Left hindlimb (tissue), 1 donor: ENCODE measurements around the gene TCEAL8.

Source experiments
- DNase-seq: peaks from one replicate; pipeline ENCODE4 v3.0.0-alpha.2; 2018

TCEAL8 gene

DNA sequence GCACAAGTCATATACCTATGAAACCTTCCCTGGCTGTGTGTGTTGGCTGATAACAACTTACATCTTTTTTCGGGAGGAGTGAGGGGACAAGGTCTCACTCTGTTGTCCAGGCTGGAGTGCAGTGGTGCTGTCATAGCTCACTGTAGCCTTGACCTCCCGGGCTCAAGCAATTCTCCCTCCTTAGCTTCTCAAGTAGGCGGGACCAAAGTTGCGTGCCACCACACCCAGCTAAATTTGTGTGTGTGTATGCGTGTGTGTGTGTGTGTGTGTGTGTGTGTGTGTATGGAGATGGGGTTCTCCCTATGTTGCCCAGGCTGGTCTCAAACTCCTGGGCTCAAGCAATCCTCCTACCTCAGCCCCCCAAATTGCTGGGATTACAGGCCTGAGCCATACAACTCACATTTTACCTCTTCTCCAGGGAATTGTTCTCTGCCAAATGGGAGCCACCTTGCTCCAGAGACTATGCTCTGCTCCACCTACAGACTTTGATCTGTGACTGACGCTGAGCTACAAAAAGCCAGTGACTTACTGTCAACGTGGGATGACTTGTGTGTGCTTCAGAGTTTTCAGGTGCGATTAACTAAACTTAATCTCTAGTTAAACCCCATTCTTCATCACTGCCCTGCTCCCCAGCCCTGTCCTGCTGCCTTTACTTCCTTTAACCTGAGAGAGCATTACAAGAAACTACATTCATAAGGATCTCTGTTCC lies 42.1 kb downstream of the TCEAL8 start:
- no peak for DNase-seq

GRCh38 chrX:103211012-103211715 lies 43.8 kb downstream of the TCEAL8 start:
- DNase-seq, result no peak

DNA sequence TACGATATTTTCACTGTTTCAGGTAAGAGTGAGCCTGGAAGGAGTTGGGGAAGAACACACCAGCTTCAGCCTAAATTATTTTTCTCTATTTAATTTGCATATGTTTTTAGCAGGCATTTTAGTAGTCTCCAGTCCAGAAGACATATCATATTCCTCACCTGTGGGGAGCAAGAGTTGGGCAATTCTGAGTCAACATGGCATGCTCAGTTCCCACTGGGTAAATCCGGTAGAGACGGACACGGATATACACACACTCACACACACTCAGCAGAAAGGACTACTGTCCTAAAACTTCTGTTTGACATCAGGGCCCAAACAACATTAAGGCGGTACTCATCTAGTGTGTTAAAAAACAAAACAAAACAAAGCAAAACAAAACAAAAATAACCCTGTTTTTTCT lies 44.9 kb downstream of the TCEAL8 start:
- no peak for DNase-seq
